ENCODE results near the gene PPP1R27.

PPP1R27 gene

GRCh38 chr17:81860756-81861568, 26.1 kb upstream of the PPP1R27 start:
- DNase-seq (ENCODE audit: low spot score) = peak; percentile 98

DNA sequence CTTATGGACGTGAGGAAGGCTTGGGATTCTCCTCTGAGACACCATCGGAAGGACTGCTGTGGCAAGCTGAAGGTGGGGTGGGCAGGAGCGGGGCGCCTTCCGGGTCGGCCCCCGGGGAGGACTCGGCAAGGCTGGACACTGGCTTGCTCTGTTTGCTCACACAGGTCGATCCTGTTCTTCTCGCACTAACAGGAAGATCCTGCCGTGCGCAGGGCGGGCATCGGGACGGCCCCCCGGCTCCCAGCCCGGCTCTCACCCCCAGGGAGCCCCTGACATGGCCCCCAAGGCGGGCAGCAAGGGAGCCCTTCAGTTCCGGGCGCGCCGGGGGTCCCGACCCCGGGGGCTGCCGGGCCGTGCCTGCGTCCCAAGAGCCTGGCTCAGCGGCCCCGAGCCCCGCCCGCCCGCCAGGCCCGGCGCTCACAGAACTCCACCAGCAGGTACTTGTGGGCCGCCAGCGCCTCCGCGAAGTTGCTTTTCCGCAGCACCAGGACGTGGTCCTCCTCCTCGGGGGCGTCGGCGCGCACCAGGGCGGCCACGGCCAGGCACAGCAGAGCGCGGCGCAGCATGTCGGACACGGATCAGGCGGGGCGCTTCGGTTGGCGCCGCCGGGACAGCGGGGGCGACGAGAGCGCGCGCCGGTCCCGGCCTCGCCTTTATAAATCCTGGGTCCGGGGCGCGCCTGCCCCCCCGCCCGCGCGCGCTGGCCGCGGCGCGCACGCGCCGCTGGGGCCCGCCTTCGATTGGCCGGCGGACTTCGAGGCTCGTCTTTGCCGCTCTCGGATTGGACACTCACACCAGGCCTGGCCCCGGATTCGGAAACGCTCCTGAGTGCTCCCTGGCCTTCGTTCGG, 25.3 kb upstream of the PPP1R27 start, which contains the start of gene P4HB:
Gene P4HB, minus strand, starts transcription at position 630 of the 850 bp plus-strand sequence. Its CDS starts 64 bp downstream, at position 566.
- DNase-seq (ENCODE audit: low spot score) = no peak

GRCh38 chr17:81858967-81859905, 24.4 kb upstream of the PPP1R27 start:
- DNase-seq (ENCODE audit: low spot score) = no peak

GRCh38 chr17:81858170-81858966, 23.5 kb upstream of the PPP1R27 start:
- no peak for DNase-seq (ENCODE audit: low spot score)

- DNase-seq (ENCODE audit: low spot score) = no peak
Measured at GRCh38 chr17:81854974-81855774, 20.3 kb upstream of the PPP1R27 start.

DNA sequence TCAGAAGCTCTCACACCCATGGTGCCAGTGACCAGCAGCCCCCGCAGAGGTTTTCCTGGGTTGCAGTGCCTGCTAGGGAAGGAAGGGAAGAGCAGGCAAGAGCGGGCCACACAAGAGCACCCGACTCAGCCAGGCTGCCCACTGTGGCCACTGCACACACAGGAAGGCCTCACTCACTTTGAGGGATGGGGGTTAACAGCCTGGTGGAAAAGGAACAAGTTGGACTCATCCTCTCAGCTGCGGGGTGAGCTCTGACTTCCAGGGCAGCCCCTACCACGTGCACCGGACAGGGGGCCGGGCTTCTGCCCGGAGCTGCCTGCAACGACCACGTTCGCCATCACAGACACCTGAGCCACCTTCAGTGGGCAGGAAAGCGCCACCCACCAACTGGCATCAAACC, 17.4 kb upstream of the PPP1R27 start:
- DNase-seq (ENCODE audit: low spot score) = no peak

DNA sequence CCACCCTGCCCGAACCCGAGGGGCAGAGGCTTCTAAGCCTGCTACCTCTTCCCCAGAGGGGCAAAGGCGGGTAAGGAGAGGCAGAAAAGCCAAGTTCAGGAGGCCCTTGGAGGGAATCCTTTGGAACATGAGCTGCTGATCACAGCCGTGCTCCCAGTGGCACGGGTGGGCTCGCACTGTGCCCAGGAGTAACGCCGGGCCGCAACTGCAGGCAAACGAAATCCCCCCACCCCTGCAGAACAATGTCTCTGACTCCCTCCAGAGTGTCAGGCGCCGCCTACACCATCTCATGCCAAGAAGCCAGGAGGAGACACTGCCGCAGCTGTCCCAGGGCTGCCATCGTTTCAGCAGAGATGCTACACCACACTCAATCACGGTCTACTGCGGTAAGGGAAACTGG, 16.6 kb upstream of the PPP1R27 start:
- no peak for DNase-seq (ENCODE audit: low spot score)

GRCh38 chr17:81849457-81849856, 14.6 kb upstream of the PPP1R27 start:
- DNase-seq (ENCODE audit: low spot score) = no peak

DNA sequence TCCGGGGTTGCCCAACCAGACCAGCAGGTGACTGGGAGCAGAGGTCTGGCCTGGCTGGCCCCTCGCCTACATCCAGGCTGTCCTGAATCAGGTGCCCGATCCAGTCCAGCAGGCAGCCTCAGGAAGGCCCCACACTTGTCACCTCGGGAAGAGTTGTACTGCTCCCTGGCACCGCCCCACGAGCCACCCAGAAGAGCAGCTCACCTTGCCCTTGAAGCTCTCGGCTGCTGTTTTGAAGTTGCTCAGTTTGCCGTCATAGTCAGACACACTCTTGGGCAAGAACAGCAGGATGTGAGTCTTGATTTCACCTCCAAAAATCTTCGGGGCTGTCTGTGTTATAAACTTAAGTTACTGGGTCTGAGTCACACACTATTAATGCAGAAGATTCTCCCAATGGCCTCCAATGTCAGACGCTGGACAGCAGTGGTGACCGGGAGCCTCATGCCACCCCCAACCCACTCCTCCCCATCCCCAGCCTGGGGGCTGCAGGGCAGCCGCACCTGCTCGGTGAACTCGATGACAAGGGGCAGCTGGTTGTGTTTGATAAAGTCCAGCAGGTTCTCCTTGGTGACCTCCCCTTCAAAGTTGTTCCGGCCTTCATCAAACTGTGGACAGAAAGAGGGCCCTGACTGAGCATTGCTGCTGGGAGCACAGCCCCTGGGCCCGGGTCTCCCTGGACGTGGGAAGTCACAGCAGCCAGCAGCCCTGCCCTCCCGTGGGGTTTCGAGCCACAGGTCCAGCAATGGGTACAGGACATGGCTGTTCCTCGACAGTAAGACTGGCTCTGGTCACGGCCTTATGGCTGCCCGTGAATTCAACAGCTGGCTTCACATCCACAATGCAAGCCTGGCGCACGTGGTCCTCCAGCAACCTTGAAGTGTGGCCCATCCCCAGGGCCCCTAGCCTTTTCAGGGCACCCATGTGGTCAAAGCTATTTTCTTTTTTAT, 12.2 kb upstream of the PPP1R27 start:
- no peak for DNase-seq (ENCODE audit: low spot score)

- DNase-seq (ENCODE audit: low spot score) = no peak
Measured at GRCh38 chr17:81845881-81846742, 11.3 kb upstream of the PPP1R27 start.

- DNase-seq (ENCODE audit: low spot score) = no peak
Measured at GRCh38 chr17:81845361-81845760, 10.5 kb upstream of the PPP1R27 start.

- DNase-seq (ENCODE audit: low spot score) = no peak
Measured at GRCh38 chr17:81844887-81845286, 10.0 kb upstream of the PPP1R27 start.

GRCh38 chr17:81844327-81844851, 9.5 kb upstream of the PPP1R27 start:
- DNase-seq (ENCODE audit: low spot score) = no peak

DNA sequence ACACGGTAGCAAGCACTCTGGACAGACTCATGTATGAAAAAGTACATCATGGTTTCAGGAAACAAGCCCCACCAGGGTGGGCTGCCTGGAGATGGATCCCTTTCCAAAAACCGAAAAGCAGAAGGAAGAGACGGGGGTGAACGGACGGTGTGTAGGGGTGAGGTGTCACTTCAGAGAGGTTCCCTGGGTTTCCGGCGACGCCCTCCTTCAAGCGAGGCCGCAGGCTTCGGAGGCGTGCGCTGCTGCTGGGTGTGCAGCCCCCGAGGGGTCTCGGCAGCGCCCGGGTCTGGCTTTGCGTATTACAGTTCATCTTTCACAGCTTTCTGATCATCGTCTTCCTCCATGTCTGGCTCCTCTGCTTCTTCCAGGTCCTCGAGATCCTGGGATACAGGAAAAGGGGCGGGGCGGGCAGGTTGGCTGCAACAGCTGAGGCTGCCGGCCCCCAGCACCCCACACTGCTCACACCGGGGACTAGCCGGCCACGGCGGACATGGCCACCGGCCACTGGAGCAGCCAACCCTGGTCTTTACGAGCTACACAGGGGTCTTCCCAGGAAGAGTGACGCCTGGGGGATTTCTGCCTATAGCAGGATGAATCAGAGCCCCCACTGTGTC, 9.0 kb upstream of the PPP1R27 start:
- DNase-seq (ENCODE audit: low spot score) = no peak

- no peak for DNase-seq (ENCODE audit: low spot score)
Measured at GRCh38 chr17:81842725-81843504, 8.1 kb upstream of the PPP1R27 start.

DNA sequence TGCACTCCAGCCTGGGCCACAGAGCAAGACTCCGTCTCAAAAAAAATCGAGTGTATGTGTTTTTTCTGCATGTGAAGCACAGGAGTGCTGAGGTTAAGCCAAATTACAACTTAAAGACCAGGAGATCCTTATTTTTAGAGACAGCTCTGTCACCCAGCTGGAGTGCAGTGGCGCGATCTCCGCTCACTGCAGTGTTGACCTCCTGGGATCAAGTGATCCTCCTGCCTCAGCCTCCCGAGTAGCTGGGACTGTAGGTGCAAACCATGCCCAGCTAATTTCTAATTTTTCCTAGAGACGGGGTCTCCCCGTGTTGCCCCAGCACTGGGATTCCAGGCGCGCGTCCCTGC, 7.5 kb upstream of the PPP1R27 start:
- DNase-seq (ENCODE audit: low spot score) = no peak

- DNase-seq (ENCODE audit: low spot score) = no peak
Measured at GRCh38 chr17:81841866-81842265, 7.0 kb upstream of the PPP1R27 start.

Measured in COLO829 (cell line).